GM19099 (cell line): ENCODE measurements around the gene NPC1.

Experiments
- POLR2A ChIP-seq: IDR thresholded peaks from 3 replicates; pipeline ENCODE4 v1.6.1; 2011; ENCODE audit warnings: low read depth; ENCODE audit not compliant: insufficient read length; ENCODE audit errors: extremely low read depth

NPC1 gene

DNA sequence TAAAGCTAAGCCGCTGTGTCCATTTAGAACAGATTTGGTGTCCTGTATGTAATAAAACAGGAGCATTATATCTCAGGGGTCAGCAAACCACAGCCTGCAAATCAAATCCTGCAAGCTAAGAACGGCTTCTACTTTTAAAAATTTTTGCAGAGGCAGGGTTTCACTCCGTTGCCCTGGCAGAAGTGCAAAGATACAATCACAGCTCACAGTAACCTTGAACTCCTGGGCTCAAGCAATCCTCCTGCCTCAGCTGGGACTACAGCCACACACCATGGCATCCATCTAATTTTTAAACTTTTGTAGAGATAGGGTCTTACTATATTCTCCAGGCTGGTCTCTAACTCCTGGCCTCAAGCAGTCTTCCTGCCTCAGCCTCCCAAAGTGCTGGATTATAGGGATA lies 28.6 kb upstream of the NPC1 start:
- no peak for TF ChIP-seq POLR2A

DNA sequence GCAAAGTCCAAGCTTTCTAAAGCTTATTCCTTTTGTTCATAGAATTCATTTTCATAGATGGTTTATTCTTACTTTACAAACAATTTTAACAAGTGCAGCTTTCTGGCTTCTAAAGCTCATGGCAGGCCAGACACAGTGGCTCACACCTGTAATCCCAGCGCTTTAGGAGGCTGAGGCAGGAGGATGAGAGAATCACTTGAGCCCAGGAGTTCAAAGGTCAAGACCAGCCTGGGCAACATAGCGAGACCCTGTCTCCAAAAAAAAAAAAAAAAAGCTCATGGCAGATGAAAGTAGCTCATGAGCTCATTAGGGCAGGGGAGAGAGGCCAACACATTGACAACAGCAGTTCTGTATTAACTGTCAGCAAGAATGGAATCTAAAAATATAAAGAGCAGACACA lies 28.1 kb upstream of the NPC1 start:
- no peak for TF ChIP-seq POLR2A

DNA sequence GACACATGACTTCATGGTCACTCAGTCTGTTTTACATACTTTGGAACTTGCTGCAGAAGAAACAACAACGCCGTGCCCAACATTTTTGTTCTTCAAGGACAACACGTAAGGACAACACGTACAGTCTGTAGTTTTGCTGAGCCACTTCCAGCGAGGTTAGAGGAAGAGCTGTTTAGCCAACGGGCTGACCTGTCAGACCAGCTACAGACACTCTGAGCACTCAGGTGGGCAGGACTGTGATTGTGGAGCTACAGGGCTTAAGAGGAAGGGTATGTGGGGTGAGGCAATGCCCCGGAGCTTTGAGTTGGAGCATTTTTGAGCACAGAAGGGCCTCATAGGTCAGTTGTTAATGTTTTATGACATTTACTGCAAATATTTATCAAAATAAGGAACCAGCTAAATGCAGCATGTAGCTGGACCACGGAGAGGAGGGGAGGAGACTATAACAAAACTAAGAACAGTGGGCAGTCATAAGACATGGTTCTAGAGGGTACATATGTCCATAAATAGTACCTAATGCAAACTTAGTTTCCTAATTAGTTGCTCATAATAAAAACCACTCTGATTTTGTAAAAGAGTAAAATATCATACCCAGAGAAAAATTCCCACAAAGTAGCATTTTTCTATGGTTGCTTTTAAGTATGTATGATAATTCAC lies 26.3 kb upstream of the NPC1 start:
- TF ChIP-seq POLR2A, result no peak

DNA sequence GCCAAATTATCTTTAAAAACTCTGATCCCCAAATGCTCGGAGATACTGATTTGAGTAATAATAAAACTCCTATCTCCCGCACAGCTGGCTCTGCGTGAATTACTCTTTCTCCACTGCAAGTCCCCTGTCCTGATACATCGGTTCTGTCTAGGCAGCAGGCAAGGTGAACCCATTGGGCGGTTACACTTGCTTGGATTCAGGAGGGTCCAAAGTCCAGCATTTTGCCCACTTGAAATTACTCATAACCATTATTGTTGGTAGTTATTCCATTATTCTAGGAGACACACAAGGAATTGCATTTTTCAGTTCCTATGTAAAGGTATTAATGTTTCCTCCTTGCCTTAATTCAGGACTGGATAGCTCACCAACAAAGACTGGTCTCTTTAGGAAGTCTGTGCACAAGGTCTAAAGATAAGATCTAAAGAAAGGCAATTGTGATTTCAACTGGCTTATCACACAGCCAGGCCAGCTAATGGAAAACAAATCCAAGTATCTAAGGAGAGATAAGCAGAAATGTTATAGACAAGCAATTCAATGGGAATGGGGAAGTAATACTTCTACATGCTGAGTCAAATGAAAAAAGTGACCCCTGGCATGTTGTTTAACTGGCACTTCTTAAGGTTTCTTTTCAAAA lies 23.2 kb upstream of the NPC1 start:
- TF ChIP-seq POLR2A, result no peak

DNA sequence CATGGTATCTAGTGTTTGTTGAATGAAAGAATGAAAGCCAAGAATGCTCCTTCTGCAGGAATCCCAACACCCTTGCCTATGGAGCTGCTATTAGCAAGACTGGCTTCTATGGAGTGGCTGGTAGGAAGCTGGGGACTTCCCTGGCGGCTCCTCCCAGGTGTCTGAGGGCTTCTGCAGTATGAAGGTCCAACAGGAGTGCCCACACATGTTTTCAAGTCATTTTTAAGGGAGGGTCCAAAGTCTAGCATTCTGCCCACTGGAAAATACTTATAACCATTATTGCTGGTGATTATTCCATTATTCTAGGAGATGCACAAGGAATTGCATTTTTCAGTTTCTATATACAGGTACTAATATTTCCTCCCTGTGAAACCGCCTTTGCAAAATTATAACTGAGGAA lies 21.9 kb upstream of the NPC1 start:
- no peak for TF ChIP-seq POLR2A

DNA sequence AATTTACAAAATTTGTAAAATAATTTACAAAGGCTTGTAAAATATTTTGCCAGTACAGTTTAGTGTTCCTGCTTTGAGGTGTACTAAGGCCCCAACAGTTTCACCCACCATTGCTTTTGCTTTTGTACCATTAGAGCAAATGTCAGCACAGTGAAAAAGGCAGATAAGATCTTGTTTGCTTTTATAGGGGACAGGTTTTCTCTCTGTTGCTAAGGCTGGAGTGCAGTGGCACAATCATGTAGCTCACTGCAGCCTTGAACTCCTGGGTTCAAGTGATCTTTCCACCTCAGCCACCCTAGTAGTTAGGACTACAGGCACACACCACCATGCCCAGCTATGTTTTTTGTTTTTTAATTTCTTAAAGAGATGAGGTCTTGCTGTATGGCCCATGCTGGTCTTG lies 19.6 kb upstream of the NPC1 start:
- no peak for TF ChIP-seq POLR2A

DNA sequence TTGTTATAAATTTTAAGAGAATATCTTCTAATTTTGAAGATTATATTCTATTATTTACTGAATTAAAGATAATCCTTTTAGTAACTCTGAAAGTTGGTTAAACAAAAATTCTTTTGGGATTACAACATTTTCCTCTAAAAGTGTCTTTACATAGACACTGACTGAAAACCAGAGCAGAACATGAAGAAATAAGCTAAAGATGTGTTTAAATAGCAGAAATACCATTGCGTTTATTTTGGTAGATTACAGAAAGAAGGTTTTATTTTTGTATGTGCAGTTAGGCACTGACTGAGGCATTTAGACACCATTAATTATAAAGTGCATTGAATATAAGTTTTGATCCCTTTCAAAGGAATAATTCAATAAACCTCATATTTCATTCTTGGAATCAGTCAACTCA lies 13.5 kb upstream of the NPC1 start:
- TF ChIP-seq POLR2A, result no peak

DNA sequence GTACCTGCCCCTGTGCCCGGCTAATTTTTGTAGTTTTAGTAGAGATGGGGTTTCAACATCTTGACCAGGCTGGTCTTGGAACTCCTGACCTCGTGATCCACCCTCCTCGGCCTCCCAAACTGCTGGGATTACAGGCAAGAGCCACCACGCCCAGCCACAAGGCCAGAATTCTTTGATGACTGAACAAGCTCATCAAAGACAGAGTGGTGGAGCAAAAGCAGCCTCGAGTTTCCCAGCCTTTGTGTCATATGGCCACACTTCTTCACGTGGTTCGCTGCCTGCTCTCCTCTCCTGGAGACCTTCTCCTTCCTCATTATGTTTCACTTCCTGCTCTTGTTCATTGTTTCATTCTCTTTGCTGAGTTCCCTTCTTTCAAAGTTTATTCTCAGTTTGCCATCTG lies 9.9 kb upstream of the NPC1 start:
- no peak for TF ChIP-seq POLR2A

DNA sequence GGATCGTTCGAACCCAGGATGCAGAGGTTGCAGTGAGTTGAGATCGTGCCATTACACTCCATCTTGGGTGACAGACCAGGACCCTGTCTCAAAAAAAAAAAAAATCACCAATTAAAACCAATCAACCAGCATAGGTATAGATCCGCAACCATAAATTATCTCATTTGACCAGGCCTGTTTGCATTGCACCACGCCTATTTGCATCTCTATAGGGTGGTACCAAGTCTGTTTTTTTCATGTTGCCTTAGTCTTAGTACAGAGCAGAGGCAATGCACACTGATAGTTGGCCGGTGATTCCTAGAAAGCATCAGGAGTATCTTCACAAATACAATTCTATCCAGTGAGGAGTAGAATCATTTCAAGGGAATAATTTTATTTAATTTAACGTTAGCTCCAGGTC lies 9.3 kb upstream of the NPC1 start:
- no peak for TF ChIP-seq POLR2A

DNA sequence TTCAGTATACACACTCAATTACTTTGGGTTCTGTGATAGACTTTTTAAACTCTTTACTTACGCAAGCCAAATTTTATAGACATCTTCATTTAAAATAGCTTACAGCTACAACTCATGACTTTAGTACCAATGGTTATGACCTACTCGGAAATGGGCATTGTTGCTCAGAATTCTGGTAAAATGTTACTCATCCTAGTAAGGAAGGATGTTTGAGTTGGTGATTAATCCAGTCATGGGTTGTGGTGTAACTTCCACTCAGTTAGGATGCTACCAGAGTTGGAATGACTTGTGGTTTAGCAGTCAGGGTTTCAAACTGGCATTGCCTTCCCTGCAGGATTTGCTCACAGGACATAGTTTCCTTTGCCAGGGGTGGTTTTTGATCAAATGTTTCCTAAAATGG lies 7.4 kb upstream of the NPC1 start:
- TF ChIP-seq POLR2A, result no peak

DNA sequence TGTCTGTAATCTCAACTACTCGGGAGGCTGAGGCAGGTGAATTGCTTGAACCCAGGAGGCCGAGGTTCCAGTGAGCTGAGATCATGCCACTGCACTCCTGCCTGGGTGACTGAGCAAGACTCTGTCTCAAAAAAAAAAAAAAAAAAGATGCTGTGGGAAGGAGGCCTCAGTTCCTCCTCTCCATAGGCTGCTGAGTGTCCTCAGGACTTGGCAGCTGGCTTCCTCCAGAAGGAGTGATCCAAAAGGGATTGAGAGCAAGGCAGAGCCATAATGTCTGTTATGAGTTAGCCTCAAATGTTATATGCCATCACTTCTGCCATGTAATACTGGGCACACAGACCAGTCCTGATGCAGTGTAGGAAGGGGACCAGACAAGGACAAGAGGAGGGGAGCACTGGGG lies 6.6 kb upstream of the NPC1 start:
- no peak for TF ChIP-seq POLR2A

DNA sequence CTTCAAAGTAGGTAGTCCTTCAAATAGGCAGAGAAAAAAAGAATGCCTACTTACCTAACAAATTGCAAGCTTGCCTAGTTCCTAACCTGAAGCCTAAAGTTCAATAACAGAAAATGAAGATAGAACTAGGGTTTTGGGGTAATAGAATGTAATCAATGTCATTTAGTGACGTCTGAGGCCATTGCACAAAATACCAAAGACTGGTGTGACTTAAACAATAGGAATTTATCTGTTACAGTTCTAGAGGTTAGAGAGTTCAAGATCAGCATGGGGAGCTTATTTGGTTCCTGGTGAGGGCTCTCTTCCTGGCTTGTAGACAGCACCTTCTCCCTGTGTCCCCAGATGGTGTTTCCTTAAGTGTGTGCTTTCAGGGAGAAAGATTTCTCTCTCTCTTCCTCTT lies 4.7 kb upstream of the NPC1 start:
- TF ChIP-seq POLR2A, result no peak

DNA sequence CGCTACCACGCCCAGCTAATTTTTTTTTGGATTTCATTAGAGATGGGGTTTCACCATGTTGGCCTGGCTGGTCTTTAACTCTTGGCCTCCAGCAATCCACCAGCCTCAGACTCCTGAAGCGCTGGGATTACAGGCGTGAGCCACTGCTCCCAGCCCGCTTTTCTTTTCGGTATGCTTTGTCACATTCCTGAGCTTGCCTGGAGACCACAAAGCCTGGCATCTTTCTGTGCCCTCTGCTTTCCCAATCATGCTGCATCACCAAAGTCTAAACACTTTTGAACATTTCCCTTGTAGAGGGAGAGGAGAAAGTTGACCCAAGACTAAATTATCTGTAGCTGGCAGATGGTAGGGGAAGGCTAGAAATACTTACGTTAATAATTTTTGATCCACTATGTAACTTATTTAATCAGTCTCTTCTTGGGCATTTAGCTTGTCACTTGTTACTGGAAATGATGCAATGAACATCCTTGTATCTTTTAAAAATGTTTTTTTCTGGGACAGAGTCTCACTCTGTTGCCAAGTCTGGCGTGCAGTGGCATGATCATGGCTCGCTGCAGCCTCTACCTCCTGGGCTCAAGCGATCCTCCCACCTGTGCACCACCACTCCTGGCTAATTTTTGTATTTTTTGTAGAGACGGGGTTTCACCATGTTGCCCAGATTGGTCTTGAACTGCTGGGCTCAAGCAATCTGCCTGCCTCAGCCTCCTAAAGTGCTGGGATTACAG lies 2.7 kb upstream of the NPC1 start:
- TF ChIP-seq POLR2A, result no peak

DNA sequence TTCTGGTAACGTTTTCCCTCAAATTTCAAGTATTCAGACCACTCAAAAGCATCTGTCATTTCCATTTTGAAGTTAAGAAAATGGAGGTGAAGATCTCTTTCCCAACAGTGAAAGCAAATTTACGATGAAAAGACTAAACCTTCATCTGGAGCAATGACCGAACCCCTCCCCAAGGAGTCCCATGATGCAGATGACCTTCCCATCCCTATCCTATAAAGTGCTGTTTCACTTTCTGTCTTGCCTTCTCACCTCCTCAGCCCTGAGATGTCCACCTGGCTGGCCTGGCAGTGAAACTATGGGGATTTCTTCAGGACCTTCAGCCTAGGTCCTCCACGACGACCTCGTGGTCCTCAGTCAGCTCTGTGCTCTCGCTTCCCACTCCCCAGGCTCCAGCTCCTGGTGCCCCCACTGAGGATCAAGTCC lies 925 bp upstream of the NPC1 start:
- no peak for TF ChIP-seq POLR2A

DNA sequence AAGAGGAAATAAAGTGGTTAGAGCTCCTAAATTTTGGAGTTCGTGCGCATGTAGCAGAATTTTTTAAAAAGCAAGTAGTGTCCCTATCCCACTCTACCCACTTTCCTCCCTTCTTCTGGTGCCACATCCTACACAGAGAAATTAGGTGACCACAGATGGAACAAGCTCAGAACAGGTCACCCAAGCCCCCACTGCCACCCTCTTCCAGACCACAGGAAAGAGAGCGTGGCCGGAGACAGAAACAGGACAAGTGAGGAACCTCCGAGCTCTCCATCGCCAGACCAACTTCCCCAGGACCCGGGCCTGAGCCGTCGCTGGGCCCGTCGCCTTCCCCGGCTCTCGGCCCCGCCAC lies 433 bp downstream of the NPC1 start:
- no peak for TF ChIP-seq POLR2A
